HG02970 (cell line): Measurements from ENCODE around the gene S100A13.

Experiments
- ATAC-seq: cut with Tn5 transposase; IDR thresholded peaks from one replicate; pipeline ENCODE4 v1.9.1; 2021; ENCODE audit warnings: mild to moderate bottlenecking, moderate library complexity, moderate number of reproducible peaks; ENCODE audit not compliant: unreplicated experiment, low FRiP score

Gene S100A13

DNA sequence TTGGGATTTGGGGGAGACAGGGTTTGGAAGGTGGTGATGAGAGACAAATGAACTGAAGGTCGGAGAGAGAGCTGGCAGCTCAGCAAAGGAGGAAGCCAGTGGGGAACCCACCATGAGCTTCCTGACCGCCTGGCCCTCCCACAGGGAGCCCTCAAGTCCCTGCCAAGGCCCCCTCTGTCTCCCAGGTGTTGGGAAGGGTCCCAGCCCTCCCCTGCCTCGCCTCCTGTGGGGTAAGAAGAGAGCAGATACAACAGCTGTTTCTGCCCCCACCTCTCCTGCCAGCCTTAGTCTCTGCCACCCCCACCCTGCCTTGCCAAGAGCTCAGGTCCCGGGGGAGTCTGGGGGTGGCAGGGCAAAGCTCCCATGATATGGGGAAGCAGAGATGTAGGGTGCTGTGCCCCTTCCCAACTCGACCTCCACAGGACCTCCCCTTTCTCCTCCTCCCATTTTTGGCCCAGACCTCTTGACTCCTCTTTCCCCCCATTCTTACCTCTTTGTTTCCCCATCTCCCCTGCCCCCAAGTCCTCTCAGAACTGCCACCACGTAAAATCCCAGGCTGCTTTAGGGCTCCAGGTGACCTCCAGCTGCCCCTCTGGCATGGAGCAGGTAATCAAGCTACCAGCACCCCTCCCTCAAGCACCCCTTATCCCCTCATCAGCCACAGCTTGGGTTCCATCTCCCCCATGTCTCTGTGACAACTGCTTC, 1.5 kb upstream of the S100A13 start:
- no peak for ATAC-seq

DNA sequence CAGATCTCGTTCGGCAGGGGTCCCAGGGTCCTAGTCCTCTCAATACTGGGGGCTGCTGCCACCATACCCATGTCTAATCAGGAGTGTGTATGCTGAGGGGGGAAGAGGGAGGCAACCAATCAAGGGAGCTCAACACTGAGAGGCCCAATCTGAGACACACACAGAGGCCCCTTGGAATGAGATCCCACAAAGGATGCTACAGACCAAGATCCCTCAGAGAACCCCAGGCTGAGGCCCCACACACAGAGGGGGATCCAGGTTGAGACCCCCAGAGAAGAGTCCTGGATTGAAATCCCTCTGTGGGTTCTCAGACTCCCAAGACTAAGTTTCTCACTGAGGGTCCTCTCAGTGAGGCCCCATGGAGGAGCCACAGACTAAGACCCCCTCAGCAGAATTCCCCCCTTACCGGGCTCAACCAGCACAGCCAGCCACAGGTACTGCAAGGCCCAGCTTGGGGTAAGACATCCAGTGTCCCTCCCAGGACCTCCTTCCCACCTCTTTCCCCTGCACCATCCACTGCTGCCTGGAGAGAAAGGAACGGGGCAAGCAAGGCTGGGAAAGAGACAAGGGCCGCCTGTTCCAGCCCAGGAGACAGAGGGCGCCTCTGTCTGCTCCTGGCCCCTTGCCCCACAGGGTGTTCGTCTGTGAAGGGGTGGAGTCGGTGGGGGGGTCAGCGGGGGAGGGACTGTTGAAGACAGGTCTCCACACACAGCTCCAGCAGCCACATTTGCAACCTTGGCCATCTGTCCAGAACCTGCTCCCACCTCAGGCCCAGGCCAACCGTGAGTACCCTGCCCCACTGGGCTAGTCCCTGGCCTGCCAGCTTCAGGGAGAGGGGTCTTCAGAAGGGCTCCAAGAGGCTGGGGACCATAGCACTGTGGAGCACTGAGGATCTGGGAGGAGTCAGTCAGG, 666 bp upstream of the S100A13 start, which contains the start of gene S100A1:
S100A1 (plus strand) TSS at position 720 of the 912 bp plus-strand sequence. CDS start 2,088 bp downstream, outside the sequence.
- ATAC-seq: no peak

DNA sequence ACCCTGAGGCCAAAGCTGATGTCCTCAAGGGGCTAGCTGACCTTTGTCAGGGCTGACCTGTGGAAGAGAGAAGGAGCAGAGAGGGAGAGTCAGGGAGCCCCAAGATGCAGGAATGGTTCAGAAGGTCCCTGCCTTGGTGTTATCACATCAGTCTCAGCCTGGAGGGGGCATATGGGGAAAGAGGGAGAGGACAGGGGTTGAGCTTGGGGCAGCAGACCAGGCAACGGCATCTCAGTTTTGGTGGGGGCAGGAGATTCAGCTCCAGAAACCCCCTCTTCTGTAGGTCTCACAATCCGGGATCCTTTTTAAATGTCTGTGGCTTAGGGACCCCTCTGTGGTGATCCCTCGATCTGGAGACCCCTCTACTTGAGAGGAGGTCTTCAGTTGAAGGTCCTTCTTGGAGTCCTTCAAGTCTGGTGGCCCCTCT, 815 bp downstream of the S100A13 start:
- no peak for ATAC-seq

DNA sequence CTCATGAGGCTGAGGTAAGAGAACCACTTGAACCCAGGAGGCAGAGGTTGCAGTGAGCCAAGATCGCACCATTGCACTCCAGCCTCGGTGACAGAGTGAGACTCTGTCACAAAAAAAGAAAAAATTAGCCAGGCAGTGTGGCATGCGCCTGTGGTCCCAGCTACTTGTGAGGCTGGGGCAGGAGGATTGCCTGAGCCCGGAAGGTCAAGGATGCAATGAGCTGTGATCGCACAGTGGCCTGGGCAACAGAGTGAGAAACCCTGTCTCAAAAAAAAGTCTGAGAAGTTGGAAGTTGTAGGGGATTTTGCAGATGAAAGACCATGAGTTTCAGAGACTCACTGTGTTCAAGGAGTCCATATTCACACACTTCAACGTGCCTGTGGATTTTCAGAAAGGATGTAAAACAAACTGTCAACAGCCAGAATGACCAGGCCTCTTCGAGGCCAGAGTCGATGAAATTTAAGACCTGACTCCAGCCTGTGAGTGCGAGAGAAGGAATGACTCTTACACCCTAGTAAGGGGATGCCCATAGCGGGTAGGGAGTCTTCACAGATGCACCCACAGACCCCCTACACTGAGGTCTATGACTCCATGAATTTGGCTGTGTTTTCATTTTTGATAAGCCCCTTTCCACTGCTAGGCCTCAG, 2.2 kb downstream of the S100A13 start:
- no peak for ATAC-seq

DNA sequence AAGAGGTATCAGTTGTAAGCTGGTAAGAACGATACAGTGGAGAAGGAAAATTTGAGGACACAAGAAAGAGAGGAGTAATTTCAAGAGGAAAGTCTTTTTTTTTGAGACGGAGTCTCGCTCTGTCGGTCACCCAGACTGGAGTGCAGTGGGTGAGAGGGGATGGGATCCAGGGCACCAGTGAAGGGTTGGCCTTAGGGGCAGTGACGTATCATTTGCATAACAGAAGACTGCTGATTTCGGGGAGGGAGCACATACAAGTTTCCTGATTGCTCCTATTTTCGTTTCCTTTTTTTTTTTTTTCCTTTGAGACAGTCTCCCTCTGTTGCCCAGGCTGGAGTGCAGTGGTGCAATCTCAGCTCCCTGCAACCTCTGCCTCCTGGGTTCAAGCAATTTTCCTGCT, 4.2 kb downstream of the S100A13 start:
- ATAC-seq: no peak

DNA sequence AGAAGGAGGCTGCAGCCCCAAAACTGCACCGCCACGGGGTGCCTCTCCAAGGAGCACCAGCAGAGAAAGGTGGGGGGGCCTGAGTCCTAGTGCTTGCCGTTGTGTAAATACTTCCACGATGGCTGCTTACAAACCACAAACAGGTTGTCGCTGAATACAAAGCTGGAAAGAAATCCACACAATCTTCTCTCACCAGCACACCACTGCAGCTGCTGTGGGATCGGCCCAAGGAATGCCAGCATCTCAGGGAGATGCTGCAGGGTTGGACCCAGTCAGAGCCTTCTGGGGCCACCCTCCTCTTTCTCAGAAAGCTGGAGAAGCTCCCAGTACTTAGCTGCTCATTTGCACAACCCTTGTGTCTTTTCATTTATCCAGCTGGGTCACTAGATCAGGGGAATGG, 8.1 kb downstream of the S100A13 start:
- ATAC-seq: no peak

DNA sequence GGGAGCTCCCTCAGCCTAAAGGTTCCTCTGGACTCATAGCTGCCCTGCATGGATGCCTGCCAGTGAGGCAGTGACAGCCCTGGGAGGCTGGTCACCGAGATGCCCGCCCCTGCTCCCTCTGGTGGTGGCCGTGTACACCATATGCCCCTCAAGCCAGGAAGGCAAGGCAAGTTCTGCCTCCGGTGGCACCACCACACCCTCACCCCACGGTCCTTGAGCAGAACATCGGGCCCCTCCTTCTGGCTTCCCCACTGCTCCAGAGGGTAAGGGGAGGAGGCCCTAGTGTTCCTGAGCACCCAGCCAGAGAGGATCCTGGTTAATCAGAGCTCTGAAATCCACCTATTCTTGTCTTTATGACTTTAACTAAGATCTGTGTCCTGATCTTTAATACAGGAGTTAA, 9.6 kb downstream of the S100A13 start:
- no peak for ATAC-seq

DNA sequence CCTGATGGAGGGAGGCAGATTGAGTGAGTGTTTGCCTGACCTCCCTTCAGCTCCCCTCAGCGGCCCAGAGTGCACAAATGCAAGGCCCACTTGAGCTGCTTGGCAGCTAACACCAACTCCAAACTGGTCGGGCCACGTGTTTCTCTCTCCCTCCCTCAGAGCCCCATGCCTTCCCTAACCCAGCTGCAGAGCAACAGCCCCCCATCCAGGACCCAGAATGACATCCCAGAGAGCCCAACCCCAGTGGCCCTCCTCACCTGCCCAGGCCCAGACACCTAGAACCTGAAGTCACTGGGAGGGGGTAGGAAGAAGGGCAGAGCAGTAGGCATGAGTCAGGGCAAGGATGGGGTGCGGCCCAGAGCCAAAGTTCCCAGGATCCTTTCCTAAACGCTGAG, 10.4 kb downstream of the S100A13 start:
- ATAC-seq: no peak

DNA sequence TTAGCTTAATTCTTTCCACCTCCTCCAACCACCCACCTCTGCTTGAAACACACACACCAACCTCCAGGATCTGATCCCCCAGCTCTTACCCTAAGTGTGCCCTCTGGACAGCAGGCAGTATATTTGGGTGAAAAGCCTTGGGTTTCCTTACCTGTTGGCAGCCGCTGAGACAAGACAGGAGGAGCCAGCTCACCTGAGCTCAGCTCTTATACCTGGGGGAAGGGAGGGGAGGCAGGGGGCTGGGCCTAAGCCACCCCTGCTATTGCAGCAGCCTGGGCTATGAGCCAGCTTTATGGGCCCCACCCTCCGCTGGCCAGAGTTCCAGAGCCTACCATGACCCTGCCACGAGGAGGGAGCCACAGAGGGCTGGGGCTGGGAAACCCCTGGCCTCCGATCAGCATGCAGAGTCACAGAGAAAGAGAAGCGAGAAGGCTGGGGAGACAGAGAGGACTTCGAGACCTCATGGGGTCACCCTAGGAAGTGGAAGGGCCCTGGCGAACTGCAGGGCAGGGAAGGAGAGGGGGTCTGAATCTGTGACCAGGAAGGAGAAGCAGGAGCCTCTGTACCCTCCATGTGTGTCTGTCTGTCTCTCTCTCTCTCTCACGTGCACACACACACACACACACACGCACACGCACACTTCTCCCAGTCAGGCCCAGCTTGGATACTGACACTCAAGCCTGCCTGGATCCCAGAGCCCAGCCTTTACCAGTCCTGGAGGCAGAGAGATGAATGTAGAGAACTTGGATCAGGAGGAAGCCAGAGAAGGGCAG, 11.0 kb downstream of the S100A13 start, which contains the start of gene S100A14:
S100A14 (minus strand) TSS at position 182 of the 773 bp plus-strand sequence. CDS start 467 bp downstream, outside the sequence.
- no peak for ATAC-seq

DNA sequence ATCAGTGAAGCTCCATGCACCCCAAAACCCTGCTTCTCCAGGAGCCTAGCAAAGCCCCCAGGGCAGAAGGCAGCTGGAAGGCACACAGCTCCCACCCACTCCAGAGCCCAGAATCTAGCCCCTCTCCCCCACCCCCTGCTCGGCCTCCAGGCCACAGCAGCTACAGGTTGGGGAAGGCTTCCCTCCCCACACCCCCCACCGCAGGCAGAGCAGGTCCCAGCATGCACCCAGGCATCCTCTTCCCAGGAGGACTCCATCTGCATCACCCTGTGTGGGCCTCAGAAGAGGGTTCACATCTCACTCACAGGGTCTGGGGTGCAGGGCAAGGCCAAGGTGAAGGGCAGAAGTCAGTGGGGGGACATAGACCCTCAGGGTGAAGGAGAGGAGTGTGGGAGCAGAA, 11.9 kb downstream of the S100A13 start:
- no peak for ATAC-seq

DNA sequence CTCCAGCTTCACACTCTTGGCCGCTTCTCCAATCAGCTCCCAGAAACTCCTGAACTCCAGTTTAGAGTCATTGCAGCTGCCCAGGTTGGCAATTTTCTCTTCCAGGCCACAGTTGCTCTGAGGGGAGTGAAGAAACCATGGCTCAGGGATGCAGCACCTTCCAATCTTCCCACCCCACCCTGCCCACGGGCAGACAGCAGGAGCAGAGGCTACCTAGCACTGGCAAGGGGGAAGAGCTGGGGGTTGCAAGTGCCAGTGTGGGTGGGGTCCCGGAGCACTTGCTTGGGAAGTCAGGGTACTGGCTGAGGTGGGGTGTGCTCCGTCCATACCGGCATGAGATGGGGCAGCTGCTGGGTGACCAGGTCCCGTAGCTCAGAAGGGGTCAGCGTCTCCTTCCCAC, 12.4 kb downstream of the S100A13 start:
- no peak for ATAC-seq

DNA sequence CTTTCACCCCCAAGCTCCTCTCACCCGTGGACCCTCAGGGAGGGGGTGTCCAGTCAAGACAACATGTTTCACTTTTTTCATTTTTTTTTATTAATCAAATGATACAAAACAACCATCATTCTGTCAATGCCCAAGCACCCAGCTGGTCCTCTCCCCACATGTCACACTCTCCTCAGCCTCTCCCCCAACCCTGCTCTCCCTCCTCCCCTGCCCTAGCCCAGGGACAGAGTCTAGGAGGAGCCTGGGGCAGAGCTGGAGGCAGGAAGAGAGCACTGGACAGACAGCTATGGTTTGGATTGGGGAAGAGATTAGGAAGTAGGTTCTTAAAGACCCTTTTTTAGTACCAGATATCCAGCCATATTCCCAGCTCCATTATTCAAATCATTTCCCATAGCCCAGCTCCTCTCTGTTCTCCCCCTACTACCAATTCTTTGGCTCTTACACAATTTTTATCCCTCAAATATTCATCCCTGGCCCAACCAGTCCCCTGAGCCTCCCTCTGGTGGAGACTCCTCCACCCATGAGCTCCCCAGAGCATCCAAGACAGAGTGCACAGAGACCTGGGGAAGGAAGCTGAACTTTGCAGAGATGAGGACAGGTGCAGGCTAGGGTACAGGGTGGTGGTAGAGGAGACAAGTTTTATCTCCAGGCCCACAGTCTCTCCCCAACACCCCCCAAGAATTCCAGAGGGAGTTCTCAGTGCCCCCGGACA, 13.0 kb downstream of the S100A13 start:
- ATAC-seq: no peak

DNA sequence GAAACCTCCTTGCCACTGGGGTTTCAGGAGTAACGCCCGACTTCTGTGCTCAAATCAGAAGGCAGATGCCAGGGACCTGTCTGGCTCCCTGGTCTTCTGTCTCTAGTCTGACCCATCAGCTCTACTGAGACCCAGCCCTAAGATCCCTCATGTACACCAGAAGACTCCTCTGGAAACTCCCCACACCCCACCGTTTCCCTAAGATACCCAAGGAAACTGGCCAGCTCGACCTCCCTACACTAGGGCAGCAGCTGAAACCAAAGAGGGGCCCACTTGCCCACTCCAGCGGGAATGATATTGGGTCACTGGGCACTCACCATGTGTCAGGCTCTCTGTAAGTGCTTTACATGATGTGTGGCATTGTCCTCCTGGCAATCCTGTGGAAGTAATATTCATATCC, 13.9 kb downstream of the S100A13 start:
- ATAC-seq: no peak

DNA sequence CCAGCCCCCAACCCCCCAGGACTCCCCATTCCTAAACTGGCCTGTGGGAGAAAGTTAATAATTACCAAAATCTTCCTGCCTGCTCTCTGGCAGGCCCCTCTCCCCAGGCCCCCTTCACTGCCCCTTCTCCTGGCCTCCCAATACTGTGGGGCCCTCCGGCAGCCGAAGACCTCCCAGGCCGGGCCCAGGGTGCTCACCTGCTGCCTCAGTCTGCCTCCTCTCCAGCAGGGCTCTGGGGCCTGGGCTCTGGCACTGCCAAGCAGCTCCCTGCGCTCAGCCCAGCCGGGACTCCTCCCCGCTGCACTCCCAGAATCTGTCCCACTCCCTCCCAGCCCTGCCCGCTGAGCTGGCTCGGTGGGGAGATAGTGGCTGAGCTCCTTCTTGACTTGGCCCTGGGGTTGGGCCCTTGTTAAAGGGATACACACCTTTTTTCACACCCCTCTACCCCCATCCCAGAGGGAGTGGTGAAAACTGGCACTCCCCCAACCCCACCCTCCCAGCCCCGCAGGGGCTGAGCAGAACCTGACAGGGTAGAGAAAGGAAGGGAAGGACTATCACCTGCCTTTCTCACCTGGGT, 14.5 kb downstream of the S100A13 start, which contains the start of gene S100A16:
S100A16 (minus strand) TSS at position 383 of the 577 bp plus-strand sequence. CDS start 4,986 bp downstream, outside the sequence.
- ATAC-seq: no peak

DNA sequence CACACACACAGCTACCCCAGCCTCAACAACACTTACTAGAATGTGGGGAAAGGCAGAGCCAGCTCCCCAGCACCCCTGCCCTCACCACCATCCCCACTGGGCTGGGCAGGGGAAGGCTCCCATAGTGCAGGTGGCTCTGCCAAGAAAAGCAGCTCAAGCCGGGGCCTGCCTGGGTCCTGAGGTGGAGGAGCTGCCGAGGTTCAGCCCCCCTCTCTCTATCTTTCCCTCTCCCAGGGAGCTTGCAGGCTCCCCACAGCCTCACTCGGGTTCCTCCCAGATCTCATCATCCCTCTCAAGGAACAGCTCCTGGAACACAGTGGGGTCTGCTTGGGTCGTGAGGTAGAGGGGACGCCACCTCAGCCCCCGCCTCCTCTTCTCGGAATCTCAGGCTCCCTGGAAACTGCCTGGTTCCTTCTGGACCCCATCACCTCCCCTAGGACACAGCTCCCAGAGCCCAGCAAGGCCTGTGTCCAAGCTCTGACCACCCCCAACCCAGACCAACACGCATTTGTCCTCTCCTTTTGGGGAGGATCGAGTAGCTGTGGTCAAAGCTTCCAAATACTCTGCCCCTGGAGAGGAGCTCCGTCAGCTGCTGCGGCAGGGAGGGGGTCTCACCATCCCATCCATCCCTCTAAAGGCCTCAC, 15.1 kb downstream of the S100A13 start:
- ATAC-seq: no peak

DNA sequence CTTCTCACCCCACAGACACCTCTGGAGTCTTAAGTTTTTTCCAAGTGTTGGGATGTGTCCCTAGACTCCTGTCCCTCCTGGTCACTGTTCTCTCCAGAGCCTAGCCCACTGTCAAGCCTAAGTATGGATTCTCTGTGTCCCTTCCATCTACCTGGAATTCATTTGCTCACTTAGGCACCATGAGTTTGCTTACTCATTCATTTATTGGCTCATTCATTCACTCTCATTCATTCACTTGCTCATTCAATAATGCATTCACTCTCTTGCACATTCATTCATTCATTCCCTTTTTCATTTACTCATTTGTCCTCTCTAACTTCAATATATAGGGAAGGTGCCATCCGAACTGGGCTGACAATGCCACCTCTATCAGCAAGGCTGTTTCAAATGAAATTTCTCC, 15.9 kb downstream of the S100A13 start:
- no peak for ATAC-seq

DNA sequence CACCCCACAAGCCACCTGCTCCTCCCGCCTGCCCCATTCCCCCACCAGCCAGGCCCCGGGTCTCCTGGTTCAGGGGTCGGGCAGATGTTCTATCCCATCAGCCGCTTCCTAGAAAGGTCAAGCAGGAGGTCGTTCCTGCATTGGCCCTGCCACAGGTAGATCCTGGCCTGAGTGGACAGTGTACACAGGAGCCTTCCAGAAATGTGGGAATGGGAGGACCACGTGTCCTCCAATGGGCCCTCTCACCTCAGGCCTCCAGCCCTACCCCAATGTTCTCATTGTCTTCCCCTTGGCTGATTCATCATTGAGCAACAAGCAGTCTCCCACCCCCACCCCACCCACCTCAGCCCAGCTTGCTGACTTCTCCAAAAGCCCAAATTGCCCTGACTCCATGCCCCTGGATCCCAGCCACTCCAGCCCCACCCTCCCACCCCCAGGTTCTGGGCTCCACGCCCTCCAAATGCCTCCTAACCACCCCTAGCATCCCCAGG, 16.4 kb downstream of the S100A13 start:
- ATAC-seq: no peak

DNA sequence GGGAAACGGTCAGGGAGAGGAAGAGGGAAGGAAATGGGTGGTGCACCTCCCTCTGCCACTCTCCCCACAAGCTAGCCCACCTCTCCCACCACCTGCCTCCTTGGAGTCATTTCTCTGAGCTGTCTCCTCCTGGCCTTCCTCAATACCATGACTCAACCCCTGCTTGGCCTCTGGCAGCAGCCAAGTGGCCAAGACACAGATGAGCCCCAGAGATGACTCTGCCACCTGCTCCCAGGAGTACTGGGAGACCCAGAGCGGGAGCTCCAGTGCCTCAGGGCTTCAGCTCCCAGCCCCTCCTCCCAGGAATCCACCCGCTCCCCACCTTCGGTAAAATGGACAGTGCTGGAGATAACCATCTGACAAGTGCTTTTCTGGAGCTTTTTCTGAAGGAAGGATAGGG, 17.0 kb downstream of the S100A13 start:
- ATAC-seq: no peak

DNA sequence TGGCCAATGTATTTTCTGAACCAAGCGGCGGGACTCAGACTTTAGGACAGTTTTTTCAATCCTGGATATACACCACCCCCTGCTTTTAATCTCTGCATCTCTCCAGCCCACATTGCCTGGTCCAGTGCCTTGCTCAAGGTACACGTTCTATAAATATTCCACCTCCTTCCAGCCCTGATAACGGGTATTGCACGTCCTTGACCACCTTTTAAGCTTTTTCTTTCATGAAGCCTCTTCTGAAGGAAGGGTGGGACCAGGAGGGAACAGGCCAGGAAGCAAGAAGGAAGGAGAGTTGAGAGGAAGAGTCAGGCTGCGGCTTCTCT, 17.8 kb downstream of the S100A13 start:
- ATAC-seq: no peak
